ENCODE results near the gene MXRA8. TPM values are rescaled to one million over a fixed set of nuclear protein-coding genes. Genes with fewer than 3 reads are reported as not detected.

MXRA8 gene
- total RNA-seq, 1 donor from 2014 or later = 39.1 TPM

- DNase-seq (ENCODE audit: extremely low read depth, low read depth, low spot score) = no peak
Observed at GRCh38 chr1:1352786-1353388, 5.5 kb downstream of the MXRA8 start.

DNA sequence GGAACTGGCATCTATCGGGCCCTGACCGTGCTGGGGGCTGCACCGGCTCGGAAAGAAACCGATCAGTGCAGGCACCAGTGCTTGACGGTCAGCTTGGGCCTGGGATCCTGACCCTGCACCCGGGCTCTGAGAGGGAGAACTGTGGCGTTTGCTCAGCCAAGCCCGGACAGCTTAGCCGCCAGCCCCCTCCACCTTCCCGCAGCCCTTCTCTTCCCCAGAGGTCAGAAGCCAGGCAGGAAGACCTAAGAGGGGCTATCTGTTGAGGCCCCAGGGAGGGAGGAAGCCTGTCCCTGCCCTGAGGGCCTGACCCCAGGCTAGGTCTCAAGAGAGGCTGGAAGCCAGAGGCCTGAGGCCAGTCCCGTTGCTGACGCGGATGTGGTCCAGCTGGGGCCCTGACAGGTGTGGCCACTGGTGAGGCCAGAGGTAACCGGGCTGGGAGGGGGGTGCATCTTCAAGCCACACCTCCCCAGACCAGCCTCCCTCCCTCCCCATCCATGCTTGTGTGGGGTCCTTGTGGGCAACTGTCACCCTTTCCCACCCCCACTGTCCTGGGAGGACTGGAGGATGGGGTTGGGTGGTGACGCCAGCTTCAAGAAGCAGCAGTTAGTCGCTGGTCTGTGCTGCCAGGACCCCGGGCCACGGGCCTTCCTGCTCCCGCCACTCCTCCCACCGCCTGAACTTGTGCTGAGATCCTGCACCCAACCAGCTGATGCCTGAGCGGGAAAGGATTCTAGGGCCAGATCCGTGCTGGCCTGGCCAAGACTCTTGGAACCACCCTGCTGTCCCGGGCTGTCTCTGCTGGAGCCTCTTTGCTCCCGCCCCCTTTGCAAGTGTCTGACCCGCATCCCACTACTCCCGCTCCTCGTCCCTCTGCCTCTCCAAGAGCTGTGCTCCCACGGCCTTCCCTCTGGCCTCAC is 6.6 kb downstream of the MXRA8 start:
- no peak for DNase-seq (ENCODE audit: extremely low read depth, low read depth, low spot score)

DNA sequence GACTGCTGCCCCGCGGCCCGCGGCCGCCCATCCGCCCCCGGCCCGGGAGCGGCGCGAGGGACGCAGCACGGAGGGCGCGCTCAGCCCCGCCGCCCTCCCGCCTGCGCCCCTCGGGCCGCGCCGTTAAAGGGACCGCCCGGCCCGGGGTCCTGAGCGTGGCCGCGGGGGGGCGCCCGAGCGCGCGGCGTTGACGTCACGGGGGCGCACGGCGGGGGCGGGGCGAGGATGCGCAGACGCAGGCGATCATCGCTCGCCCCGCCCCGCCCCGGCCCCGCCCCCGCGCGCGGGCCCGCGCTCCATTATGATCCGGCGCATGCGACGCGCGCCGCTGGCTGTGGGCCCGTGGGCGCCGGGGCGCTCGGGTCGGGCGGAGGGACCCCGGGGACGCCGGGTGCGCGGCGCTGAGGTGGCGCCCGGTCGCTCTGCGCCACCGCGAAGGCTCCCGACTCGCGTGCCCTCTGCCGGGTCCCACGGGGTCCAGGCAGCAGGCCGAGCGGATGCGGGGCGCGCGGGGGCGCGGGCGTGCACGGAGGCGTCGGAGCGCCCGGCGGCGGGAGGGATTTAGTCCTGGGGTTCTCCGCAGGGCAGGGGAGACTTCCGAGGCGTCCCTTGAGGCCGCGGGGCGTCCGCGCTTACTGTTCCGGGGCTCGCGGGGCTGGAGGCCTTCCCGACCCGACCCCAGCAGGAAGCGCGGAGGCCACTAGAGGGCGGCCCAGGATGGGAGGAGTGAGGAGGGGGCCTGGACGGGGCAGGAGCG is 8.9 kb downstream of the MXRA8 start, which contains the start of gene DVL1:
TSS of gene DVL1 (minus strand) at position 163 of the 757 bp plus-strand sequence. CDS start 353 bp downstream, outside the sequence.
- no peak for DNase-seq (ENCODE audit: extremely low read depth, low read depth, low spot score)

DNA sequence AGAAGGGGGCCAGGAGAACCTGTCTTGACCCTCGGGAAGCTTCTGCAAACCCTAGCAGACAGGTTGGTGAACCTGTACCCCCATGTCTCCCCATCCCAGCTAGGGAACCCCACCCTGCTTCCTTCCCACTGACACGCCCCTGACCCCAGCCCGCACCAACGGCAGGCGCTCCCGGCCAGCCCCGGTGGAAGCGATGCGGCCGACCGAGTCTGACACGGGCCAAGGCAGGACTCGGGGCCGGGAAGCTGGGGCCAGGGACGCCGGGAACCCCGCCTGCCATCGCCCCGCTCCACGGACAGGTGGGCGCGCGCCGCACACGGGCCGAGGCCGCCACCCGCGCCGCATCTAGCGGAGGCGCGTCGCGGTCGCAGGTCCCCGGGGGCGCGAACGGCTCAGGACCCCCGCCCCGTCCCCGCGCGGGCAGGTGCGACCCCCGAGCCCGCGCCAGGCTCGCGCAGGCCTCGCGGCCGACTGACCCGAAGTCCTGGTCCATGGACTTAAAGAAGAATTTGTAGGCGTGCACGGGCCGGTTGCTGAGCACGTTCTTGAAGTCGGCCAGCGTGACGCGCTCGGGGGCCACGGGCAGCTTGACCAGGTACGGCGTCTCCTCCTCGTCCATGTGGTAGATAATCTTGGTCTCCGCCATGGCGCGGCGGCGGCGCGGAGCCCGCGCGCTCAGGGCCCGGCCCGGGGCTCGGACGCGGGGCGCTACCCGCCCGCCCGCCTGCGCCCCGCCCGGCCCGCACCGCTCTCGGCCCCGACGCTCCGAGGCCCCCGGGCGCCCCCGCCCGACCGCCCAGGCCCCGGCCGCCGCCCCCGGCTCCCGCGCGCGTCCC is 9.7 kb downstream of the MXRA8 start:
- no peak for DNase-seq (ENCODE audit: extremely low read depth, low read depth, low spot score)

- no peak for DNase-seq (ENCODE audit: extremely low read depth, low read depth, low spot score)
Observed at GRCh38 chr1:1347663-1348419, 10.5 kb downstream of the MXRA8 start.

GRCh38 chr1:1347026-1347595 is 11.2 kb downstream of the MXRA8 start:
- DNase-seq (ENCODE audit: extremely low read depth, low read depth, low spot score) = no peak

GRCh38 chr1:1346501-1346890 is 11.9 kb downstream of the MXRA8 start:
- DNase-seq (ENCODE audit: extremely low read depth, low read depth, low spot score) = no peak

- no peak for DNase-seq (ENCODE audit: extremely low read depth, low read depth, low spot score)
Observed at GRCh38 chr1:1345860-1346500, 12.4 kb downstream of the MXRA8 start.

DNA sequence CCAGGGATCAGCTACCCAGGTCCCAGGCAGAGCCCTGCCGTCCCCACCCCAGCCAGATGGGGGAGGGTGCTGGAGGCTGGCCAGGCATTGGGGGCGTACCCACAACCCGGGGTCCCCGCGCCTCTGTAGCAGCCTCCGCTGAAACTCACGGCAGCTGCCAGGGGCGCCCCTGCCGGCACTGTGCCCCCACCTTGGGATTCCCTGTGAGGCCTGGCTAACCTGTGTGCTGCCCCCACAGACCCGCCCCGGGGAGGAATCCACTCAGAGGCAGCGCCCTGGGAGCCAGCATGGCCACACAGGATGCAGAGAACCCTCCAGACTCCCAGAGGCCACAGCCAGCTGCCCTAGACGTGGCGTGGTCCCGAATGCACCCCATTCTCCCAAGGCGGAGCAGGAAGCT is 13.0 kb downstream of the MXRA8 start:
- no peak for DNase-seq (ENCODE audit: extremely low read depth, low read depth, low spot score)

DNA sequence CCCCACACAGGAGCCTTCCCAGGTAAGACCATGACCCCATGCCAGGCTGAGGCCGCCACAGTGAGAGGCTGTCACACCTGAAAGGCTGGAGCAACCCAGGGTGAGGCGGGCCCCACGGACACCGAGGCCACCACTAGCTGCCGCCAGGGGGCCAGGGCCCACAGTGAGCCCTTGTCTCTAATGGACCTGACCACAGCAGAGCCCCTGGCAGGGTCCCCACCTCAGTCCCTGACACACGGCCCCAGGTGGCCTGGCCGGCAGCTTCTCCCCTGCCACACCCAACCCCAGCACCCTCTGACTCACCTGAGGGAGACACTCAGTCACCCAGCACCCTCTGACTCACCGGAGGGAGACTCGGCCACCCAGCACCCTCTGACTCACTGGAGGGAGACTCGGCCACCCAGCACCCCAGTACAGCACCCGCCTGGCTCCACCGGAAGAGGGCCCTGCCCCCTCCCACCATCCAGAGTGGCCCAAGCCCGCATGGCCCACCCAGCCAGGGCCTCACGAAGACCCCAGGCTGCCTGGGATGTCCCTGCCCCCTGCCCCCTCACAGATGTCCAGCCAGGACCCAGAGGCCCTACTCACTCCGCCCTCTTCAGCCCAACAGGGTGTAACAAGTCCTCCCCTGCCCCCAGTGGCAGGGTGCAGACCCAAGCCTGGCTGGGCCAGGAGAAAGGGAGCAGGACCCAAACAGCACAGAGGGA is 13.5 kb downstream of the MXRA8 start:
- no peak for DNase-seq (ENCODE audit: extremely low read depth, low read depth, low spot score)

DNA sequence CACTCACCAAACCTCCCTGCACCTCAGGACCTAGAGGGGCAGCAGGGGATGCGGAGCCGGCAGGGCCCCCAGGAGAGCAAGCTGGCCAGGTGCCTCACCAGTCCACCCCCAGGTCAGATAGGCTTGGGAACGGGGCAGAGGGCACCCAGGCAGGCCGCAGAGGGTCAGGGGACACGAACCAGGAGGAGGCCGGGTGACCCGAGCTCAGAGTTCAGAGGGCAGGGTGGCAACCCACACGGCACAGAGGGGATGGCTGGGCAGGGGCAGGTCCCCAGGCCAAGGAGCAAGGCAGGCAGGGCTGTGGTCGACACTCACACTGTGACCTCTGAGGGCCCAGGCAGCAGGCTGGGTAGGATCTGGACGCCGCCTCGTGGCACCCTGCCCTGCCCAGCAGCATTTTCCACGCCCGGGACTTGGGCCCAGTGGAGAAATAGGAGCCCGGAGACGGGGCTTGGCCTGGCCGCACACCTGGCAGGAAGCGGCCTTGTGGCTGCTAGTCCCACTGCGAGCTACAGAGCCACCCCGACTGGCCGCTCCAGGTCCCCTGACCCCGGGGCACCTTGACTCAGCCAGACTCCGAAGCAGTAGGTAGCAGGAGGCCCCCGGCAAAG is 14.4 kb downstream of the MXRA8 start:
- no peak for DNase-seq (ENCODE audit: extremely low read depth, low read depth, low spot score)

DNA sequence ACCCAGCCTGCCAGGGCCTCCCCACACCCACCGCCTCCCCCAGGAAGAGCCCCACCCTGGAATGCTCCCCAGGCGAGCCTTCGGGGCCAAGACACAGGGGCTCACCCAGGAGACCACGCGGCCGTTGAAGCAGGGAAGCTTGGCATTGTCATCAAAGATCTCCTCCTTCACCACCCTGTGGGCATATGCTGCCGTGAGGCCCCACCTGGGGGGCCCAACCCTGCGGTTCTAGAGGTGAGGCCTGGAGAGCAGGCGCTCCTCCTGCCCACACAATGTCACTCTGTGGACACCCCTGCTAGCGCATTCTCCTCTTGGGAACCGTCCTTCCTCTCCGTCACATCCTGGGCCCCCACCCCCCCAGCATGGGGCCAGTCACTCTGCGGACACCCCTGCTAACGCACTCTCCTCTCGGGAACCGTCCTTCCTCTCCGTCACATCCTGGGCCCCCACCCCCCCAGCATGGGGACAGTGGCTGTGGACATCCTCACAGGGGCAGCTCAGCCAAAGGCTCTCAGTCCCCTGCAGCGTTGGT is 15.7 kb downstream of the MXRA8 start:
- DNase-seq (ENCODE audit: extremely low read depth, low read depth, low spot score) = no peak

- DNase-seq (ENCODE audit: extremely low read depth, low read depth, low spot score) = no peak
Observed at GRCh38 chr1:1342061-1342562, 16.2 kb downstream of the MXRA8 start.

- DNase-seq (ENCODE audit: extremely low read depth, low read depth, low spot score) = no peak
Observed at GRCh38 chr1:1341549-1342021, 16.8 kb downstream of the MXRA8 start.

- DNase-seq (ENCODE audit: extremely low read depth, low read depth, low spot score) = no peak
Observed at GRCh38 chr1:1340791-1341548, 17.4 kb downstream of the MXRA8 start.

- DNase-seq (ENCODE audit: extremely low read depth, low read depth, low spot score) = no peak
Observed at GRCh38 chr1:1340185-1340584, 18.2 kb downstream of the MXRA8 start.

DNA sequence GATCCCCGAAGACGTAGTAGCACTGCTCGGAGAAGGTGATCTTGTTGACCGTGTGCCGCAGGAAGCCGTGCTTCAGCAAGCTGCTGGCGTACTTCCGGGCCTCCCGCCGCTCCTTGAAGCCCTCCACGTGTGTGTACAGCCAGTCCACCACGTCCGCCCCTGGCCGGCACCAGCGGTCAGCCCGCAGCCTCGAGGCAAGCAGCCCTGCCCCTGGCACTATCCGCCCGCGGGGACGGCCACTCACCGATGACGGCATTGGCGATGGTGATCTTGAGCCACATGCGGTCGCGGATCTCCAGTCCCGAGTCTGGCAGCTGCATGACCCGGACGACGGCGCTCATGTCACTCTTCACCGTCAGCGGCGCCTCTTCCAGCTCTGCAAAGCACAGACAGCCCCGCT is 20.1 kb downstream of the MXRA8 start:
- DNase-seq (ENCODE audit: extremely low read depth, low read depth, low spot score) = no peak
